ENCODE results near the gene AGPS. TPM values are rescaled to one million over a fixed set of nuclear protein-coding genes. Genes with fewer than 3 reads are reported as not detected.
"Not testable (repeated sequence)": the region's sequence is repeated elsewhere in the genome, so short reads cannot be mapped to it uniquely, and the experiment has no call there.

AGPS gene
- polyA plus RNA-seq, 4 donors = 44.0 to 54.7 (median 50.0) TPM

- not testable (repeated sequence) for DNase-seq (ENCODE audit: low read depth in 4 of 4, low spot score in 3 of 4)
Measured at GRCh38 chr2:177410629-177411028, 18.1 kb downstream of the AGPS start.

- DNase-seq (ENCODE audit: low read depth in 4 of 4, low spot score in 3 of 4) = no peak
Measured at GRCh38 chr2:177413703-177414102, 21.1 kb downstream of the AGPS start.

- DNase-seq (ENCODE audit: low read depth in 4 of 4, low spot score in 3 of 4) = no peak
Measured at GRCh38 chr2:177419274-177419673, 26.7 kb downstream of the AGPS start.

- no peak for DNase-seq (ENCODE audit: low read depth in 4 of 4, low spot score in 3 of 4)
Measured at GRCh38 chr2:177422271-177422670, 29.7 kb downstream of the AGPS start.

- not testable (repeated sequence) for DNase-seq (ENCODE audit: low read depth in 4 of 4, low spot score in 3 of 4)
Measured at GRCh38 chr2:177424120-177424519, 31.5 kb downstream of the AGPS start.

- not testable (repeated sequence) for DNase-seq (ENCODE audit: low read depth in 4 of 4, low spot score in 3 of 4)
Measured at GRCh38 chr2:177424620-177425019, 32.0 kb downstream of the AGPS start.

- no peak for DNase-seq (ENCODE audit: low read depth in 4 of 4, low spot score in 3 of 4)
Measured at GRCh38 chr2:177427316-177427715, 34.7 kb downstream of the AGPS start.

- DNase-seq (ENCODE audit: low read depth in 4 of 4, low spot score in 3 of 4) = not testable (repeated sequence)
Measured at GRCh38 chr2:177427936-177428335, 35.4 kb downstream of the AGPS start.

- no peak for DNase-seq (ENCODE audit: low read depth in 4 of 4, low spot score in 3 of 4)
Measured at GRCh38 chr2:177429688-177430325, 37.2 kb downstream of the AGPS start.

- no peak for DNase-seq (ENCODE audit: low read depth in 4 of 4, low spot score in 3 of 4)
Measured at GRCh38 chr2:177430411-177430810, 37.8 kb downstream of the AGPS start.

GRCh38 chr2:177431111-177431725, 38.6 kb downstream of the AGPS start:
- DNase-seq (ENCODE audit: low read depth in 4 of 4, low spot score in 3 of 4) = not testable (repeated sequence)

GRCh38 chr2:177432703-177433102, 40.1 kb downstream of the AGPS start:
- no peak for DNase-seq (ENCODE audit: low read depth in 4 of 4, low spot score in 3 of 4)

GRCh38 chr2:177433402-177433801, 40.8 kb downstream of the AGPS start:
- DNase-seq (ENCODE audit: low read depth in 4 of 4, low spot score in 3 of 4) = no peak

- DNase-seq (ENCODE audit: low read depth in 4 of 4, low spot score in 3 of 4) = no peak
Measured at GRCh38 chr2:177434475-177434874, 41.9 kb downstream of the AGPS start.

GRCh38 chr2:177445200-177445599, 52.6 kb downstream of the AGPS start:
- no peak for DNase-seq (ENCODE audit: low read depth in 4 of 4, low spot score in 3 of 4)

- no peak for DNase-seq (ENCODE audit: low read depth in 4 of 4, low spot score in 3 of 4)
Measured at GRCh38 chr2:177448031-177448430, 55.5 kb downstream of the AGPS start.

GRCh38 chr2:177449159-177449558, 56.6 kb downstream of the AGPS start:
- DNase-seq (ENCODE audit: low read depth in 4 of 4, low spot score in 3 of 4) = no peak

- DNase-seq (ENCODE audit: low read depth in 4 of 4, low spot score in 3 of 4) = no peak
Measured at GRCh38 chr2:177455187-177455586, 62.6 kb downstream of the AGPS start.

GRCh38 chr2:177459756-177460155, 67.2 kb downstream of the AGPS start:
- not testable (repeated sequence) for DNase-seq (ENCODE audit: low read depth in 4 of 4, low spot score in 3 of 4)

- DNase-seq (ENCODE audit: low read depth in 4 of 4, low spot score in 3 of 4) = no peak
Measured at GRCh38 chr2:177460973-177461585, 68.5 kb downstream of the AGPS start.

- DNase-seq (ENCODE audit: low read depth in 4 of 4, low spot score in 3 of 4) = no peak
Measured at GRCh38 chr2:177464549-177464948, 72.0 kb downstream of the AGPS start.

All from right renal pelvis (tissue), 4 donors.